Lower lobe of right lung (tissue), 1 donor: ENCODE results near the gene NKX1-2. TPM values are rescaled to one million over a fixed set of nuclear protein-coding genes. Genes with fewer than 3 reads are reported as not detected.

Experiments
- total RNA-seq: library from RNA; stranded (reverse); fragmentation: NEBNext Ultra II Directional; extraction: Animal tissue kit (Norgen Biotek cat#: 25700); gene quantifications from one replicate; pipeline ENCODE4 v1.2.1, GENCODE V29; 2021
- donor health status: DM: no; HTN: yes; CAD: no; lungs with severe emphysema.

Gene NKX1-2
- total RNA-seq, 1 donor from 2014 or later: not detected

Other genes starting within 250 kb of the NKX1-2 start
- 54.2 TPM for gene OAT, start 31.1 kb downstream of the NKX1-2 start, total RNA-seq
- 17.8 TPM for gene LHPP, start 11.8 kb upstream of the NKX1-2 start, total RNA-seq